ENCODE measurements around the gene TCEA2.
A peak's percentile ranks its signal among the peaks of the same experiment; 100 is the strongest.

TCEA2 gene

GRCh38 chr20:64045346-64046011 is 17.5 kb upstream of the TCEA2 start:
- in situ Hi-C loops (cut with HindIII; ENCODE audit: low pct_ligation_motif_present, low pct_unique_long_range_greater_than_20kb, low sequenced_read_pairs): no loop called here
- DNase-seq: no peak

- in situ Hi-C loops (cut with HindIII; ENCODE audit: low pct_ligation_motif_present, low pct_unique_long_range_greater_than_20kb, low sequenced_read_pairs): no loop called here
- DNase-seq: no peak
Observed at GRCh38 chr20:64047046-64047389, 16.0 kb upstream of the TCEA2 start.

GRCh38 chr20:64047968-64048401 is 15.0 kb upstream of the TCEA2 start:
- no peak for DNase-seq
- in situ Hi-C loops (cut with HindIII; ENCODE audit: low pct_ligation_motif_present, low pct_unique_long_range_greater_than_20kb, low sequenced_read_pairs): no loop called here

- no peak for DNase-seq
- in situ Hi-C loops (cut with HindIII; ENCODE audit: low pct_ligation_motif_present, low pct_unique_long_range_greater_than_20kb, low sequenced_read_pairs): no loop called here
Observed at GRCh38 chr20:64048402-64049044, 14.5 kb upstream of the TCEA2 start.

DNA sequence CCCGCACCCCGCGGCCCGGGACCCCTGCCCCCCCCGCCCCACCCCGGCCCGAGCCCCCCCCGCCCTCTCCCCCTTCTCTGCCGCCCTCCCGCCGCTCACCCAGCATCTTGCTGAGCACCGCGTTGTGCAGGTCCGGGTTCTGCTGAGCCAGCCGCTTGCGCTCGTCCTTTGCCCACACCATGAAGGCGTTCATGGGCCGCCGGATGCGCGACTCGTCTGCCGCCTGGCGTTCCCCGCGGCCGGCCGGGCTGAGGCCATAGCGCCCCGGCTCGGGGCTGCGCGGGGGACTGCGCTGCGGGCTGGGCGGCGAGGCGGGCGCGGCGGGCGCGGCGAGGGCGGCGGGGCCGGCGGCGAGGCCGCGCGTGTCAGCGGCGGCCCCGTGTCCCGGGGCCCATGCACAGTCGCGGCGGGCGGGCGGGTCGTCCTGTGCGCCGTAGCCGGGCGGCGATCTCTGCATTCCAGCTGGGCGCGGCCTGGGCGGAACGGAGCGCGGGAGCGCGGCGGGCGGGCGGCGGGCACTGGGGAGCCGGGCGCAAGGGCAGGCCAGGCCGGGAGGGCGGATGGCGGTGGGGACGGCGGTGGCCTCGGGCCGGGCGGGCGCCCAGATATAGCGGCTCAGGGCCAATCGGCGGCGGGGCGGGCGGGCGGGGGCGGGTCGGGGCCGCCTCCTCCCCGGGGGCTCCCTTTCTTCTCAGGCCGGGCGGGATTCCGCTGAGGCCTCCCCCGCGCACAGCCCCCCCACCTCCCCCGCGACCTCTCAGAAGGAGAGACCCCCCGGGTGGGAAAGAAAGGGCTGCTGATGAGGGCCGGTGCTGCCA is 13.7 kb upstream of the TCEA2 start, which contains the start of gene SOX18:
Gene SOX18 (minus strand): TSS at position 580 of the 818 bp plus-strand sequence. CDS start 123 bp downstream, at position 457.
- DNase-seq: no peak
- in situ Hi-C loops (cut with HindIII; ENCODE audit: low pct_ligation_motif_present, low pct_unique_long_range_greater_than_20kb, low sequenced_read_pairs): no loop called here

DNA sequence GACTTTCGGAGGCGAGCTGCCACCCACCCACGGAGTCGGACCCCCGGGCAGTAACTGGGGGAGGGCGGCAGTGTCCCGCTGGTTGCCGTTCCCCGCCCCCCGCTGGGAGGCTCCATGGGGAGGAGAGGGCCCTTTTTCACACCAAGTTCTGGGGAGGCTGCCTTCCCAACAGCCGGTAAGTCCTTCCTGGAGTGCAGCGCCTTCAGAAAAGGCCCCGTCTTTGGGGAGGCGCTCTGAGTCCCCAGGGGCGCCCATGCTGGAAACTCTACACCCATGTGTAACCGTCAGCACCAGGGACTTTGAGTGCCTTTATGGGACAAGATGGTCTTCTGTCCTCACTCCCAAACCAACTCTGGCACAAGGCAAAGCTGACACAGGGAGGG is 13.1 kb upstream of the TCEA2 start:
- DNase-seq: no peak

DNA sequence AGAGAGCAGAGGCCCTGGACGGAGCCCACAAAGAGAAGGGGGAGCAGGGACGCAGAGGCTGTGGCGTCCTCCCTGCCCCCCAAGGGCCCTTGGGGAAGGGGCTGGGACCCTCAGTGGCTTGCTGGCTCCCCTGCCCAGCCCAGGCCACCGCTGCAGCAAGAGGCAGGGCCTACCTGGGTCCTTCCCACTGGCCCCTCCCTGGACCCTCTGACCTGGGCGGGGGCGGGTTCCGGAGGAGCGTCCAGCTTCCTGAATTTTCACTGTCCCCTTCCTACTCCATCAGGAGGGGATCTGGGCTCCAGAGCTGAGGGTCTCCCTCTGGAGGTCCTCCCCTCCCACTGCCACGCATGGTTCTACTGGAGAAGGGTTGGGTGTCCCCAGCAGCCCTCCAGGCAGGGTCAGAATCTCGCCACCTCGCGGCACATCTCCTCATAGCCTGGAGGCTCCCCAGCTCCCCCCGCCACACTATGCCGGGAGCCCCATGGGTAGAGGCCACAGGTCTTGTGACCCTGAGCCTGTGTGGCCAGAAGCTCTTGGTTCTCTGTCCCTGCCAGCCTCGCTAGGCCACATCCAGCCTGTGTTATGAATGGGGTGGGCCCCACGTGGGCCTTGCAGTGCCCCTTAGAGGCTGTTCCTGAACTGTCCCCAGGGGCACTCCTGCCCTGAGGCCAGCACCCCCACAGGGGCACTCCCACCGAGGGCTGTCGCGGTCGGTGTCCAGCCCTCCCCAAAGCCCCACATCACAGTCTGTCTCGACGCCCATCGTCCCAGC is 12.6 kb upstream of the TCEA2 start:
- in situ Hi-C loops (cut with HindIII; ENCODE audit: low pct_ligation_motif_present, low pct_unique_long_range_greater_than_20kb, low sequenced_read_pairs): no loop called here
- DNase-seq: no peak

More for the DNA sequence above, 13.1 kb upstream of the TCEA2 start:
- in situ Hi-C loops (cut with HindIII; ENCODE audit: low pct_ligation_motif_present, low pct_unique_long_range_greater_than_20kb, low sequenced_read_pairs): no loop called here

DNA sequence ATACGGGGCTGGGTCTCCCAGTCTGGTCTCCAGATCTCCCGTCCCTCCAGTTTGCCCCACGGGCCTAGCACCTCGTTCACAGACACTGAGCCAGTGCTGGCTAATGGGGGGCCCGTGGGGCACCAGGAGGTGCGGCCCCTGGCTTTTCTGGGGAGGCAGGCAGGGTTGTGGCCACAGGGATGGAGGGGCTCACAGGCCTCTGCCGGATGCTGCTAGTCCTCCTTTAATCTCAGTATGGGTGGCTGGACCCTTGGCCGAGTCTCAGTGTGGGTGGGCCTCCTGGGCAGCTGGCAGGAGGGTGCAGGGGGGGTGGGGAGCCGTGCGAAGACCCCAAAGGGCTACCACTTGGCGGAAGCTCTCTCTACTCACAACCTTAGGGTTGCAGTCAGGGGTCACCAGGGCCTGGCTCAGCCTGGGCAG is 12.0 kb upstream of the TCEA2 start:
- no peak for DNase-seq
- in situ Hi-C loops (cut with HindIII; ENCODE audit: low pct_ligation_motif_present, low pct_unique_long_range_greater_than_20kb, low sequenced_read_pairs): no loop called here

DNA sequence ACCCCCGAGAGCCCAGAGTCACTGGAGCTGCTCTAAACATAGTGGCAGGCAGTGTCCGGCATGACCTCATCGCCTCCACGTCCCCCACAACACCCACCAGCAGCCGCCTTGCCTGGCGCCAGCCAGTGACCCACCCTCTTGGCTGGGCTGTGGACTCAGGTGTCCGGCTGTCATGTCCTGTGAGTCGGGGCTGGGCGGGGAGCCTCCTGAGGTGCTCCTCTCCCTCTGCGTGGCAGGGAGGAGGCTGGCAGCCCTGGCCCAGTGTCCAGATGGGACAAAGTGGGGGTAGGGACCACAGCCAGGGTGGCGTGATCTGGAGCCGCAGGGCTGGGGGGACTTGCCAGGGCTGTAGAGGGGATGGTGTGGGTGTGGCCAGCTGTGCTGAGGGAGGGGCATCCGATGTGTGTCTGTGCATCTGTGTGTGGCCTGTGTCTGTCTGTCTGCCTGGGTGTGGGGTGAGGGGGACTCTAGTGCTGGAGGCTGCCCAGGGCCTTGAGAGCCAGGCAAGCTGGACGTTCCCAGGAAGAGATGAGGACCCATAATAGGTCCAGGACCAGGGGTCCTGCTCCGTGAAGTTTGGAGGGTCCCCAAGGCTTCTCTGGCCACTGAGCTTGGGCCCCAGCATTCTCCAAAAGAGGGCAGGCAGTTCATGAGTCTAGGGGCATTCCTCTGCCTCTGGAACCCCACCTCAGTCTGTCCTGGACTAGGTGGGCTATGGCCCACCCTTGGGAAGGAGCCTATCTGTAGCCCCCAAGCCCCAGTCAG is 11.3 kb upstream of the TCEA2 start:
- no peak for DNase-seq
- in situ Hi-C loops (cut with HindIII; ENCODE audit: low pct_ligation_motif_present, low pct_unique_long_range_greater_than_20kb, low sequenced_read_pairs): no loop called here

DNA sequence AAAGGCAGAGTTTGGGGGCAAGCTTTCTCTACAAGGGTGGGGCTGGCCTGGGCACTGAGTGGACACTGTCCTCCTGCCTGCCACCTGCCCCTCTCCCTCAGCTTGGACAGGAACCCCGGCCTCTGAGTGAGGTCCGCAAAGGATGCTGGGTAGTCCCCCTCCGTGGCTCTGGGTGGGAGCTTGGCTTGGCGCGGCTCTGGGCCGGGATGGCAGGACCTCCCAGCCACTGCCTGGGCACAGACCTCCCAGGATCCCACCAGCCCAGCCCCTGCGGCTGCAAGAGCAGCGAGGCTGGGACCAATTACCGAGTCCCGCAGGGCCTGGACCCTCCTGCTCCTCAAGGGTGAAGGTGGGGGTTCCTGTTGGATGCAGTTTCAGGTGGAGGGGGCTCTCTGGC is 10.7 kb upstream of the TCEA2 start:
- DNase-seq: no peak
- in situ Hi-C loops (cut with HindIII; ENCODE audit: low pct_ligation_motif_present, low pct_unique_long_range_greater_than_20kb, low sequenced_read_pairs): no loop called here

DNA sequence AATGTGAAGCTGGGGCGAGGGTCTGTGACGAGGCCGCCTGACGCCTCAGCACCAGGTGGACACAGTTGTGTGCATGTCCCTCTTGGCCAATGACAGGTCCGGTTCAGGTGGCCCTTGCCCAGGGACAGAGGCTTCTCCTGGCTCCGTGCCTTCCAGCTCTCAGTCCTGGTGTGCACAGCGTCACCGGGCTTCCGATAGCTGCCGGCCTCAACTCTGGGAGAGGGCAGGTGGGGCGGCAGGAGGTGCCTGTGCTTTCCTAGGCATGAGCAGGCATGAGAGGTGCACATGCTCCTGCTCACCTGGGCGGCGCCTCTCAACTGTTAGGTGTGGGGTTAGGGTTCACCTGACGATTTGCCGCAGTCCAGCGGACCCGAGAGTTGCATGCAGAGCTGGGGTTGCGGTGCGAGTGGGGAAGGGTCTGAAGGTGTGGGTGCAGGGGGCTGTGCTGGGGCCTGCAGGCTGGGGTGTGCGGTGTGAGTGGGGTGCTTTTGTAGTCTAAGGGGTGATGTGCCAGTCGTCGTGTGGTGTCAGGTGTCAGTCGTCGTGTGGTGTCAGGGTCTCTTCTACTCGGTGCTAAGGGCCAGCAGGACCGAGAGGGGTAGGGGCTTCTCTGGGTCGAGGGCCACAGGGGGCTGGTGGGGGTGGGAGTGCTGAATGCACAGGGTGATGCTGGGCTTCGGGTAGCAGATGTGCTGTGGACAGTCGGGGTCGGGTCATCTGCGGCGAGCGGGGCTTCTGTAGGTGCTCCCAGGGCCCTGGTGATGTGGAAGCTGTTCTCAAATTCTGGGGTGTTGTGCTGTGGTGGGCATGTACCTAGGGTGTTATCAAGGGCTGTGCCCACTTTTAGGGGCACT is 9.8 kb upstream of the TCEA2 start:
- no peak for DNase-seq
- in situ Hi-C loops (cut with HindIII; ENCODE audit: low pct_ligation_motif_present, low pct_unique_long_range_greater_than_20kb, low sequenced_read_pairs): no loop called here

DNA sequence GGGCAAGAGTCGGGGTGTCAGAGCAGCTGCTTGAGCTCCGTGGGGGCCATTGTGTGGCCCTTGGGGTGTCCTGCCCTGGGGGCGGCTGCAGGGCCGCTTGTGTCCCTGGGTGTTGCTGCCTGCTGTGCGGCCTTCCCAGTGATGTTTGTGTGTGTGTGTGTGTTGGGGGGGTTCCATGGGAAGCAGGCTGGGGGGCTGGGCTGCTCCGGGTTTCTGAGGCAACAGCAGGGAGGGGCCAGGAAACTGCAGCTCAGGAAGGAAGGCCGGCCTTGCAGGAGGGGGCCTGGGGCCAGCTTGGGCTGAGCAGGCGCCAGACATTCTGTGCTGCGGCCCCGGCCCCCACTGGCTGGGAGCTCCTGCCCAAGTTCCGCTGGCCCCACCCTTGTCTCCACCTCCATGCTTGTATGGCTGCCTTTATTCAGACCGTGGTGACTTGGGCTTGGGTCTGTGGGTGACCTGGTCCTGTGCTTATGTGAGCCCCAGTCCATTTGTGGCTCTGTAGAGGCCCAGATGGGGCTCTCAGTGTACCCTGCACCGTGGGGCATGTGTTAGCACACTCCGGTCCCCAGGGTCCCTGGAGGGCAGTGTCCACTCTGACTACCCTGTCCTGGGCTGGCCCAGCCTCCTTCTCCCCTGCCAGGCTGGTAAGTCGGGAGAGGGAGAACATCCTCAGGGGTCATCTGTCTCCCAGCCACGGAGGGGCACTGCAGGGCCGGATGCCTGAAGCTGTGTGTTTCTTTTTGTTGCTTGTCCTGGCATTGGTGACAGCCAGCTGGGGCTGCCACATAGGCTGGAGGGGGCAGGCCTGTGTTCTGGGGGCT is 8.9 kb upstream of the TCEA2 start:
- in situ Hi-C loops (cut with HindIII; ENCODE audit: low pct_ligation_motif_present, low pct_unique_long_range_greater_than_20kb, low sequenced_read_pairs): no loop called here
- DNase-seq: peak; percentile 34

- DNase-seq: no peak
- in situ Hi-C loops (cut with HindIII; ENCODE audit: low pct_ligation_motif_present, low pct_unique_long_range_greater_than_20kb, low sequenced_read_pairs): no loop called here
Observed at GRCh38 chr20:64055396-64055892, 7.6 kb upstream of the TCEA2 start.

DNA sequence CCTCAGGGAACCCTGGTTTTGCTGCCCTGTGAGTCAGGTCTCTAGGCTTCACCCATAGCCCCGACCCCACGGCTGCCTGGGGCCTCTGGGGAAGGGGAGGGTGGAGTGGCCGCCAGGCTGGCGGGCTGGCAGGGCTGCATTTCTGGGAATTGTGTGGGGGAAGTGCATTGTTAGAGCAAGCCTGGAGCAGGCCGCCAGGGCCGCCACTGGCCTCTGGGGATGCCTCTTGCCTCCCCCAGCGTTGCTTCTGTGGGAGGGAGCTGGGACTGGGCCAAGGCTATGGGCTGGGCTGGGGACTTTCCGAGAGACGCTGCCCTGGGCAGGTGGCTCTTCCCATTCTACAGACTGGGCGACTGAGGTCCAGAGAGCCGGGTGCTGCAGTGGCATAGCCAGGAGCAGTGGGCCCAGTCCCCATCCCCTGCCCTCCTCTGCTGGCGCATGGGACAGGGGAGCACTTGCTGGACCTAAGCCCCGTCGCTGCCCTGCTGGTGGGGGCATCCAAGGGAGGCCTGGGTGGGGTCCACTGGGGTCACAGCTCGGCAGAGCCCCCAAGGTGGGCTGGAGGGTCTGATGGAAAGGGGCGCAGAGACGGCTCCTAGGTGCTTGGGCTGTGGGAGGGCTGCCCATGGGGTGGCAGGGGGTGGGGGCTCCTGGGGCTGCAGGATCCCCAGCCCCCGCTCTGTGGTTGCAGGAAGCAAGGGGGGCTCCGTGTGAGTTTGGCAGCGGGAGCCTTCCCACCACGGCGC is 6.9 kb upstream of the TCEA2 start:
- in situ Hi-C loops (cut with HindIII; ENCODE audit: low pct_ligation_motif_present, low pct_unique_long_range_greater_than_20kb, low sequenced_read_pairs): no loop called here
- DNase-seq: no peak

GRCh38 chr20:64056639-64056888 is 6.4 kb upstream of the TCEA2 start:
- in situ Hi-C loops (cut with HindIII; ENCODE audit: low pct_ligation_motif_present, low pct_unique_long_range_greater_than_20kb, low sequenced_read_pairs): no loop called here
- DNase-seq: no peak

Data from ACHN (cell line).